Activated CD8-positive, alpha-beta memory T cell treated with anti-CD3 and anti-CD28 coated beads, Interleukin-2, amount 50 U/mL, for 24 hours (primary cell): ENCODE measurements around the gene UBE2J2.

Source experiments
- DNase-seq: peaks from one replicate; pipeline ENCODE4 v3.0.0-alpha.2; 2020; ENCODE audit errors: extremely low read depth

UBE2J2 gene

DNA sequence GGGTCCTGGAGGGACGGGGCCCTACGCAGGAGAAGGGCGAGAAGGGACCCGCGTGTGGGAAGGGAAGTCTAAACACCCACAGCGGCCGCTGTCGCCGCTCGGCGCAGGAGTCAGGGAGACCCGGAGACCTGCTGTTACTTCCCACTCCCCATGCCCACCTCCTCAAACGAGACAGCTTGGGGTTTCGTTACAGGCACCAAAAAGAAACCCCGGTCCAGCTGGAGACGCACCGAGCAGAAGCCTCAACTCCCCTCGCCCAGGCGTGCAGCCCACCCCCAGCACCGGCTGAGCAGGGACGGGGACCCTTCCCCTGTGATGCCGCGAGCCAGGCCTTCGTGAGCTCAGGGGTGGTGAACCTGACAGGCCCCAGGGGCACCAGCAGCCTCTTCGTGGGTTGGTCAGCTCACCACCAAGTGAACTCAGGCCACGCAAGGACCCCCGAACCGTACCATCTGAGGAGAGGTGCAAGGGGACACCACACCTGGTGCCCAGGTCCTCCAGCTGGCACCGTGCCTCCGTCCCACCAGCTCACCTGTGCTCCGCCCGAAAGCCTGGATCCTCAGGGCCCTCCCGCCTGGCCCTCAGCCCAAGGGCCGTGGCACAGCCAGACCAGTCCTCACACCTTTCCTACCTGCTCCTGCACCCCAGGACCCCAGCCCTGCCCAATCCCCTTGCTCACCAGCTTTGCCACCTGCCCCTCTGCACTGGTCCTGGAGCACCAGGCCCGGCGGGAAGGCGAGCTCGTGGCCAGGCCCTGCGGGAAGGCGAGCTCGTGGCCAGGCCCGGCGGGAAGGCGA lies 46.9 kb downstream of the UBE2J2 start:
- no peak for DNase-seq

- DNase-seq: no peak
These were observed 47.7 kb downstream of the UBE2J2 start for GRCh38 chr1:1225913-1226312.

- no peak for DNase-seq
These were observed 48.3 kb downstream of the UBE2J2 start for GRCh38 chr1:1225238-1225845.

DNA sequence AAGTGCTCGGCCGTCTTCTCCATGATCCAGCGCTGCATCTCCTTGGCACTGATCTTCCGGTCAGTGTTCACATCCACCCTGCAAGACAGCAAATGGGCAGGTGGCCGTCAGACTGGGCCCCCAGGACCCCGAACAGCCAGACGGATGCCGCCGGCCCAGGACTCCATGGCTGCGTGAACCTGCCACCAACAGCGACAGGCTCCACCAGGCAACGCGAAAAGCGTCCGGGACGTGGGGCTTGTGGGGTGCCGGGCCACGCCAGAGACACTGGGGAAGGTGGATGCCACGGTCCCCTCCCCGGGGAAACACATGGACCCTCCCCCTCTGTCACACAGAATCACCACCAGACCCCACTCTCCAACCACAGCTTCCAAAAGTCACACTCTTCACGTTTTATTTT lies 49.8 kb downstream of the UBE2J2 start:
- no peak for DNase-seq

DNA sequence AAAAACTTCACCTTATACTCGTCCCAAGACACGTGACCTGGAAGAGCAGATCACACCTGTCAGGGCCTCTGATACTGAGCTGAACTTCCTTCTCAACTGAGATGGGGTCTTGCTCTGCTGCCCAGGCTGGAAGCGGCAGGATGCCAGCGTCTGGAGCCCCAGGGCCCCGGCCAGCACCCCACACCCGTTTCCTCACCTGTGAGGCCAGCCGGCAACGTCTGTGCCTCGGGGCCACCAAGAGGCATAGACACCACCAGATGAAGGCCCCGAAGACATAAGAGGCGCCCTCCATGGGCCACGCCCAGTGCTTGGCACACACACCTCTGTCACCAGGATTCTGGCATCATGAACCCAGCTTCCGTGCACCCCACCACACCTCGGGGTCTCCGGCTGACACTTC lies 50.3 kb downstream of the UBE2J2 start:
- no peak for DNase-seq

DNA sequence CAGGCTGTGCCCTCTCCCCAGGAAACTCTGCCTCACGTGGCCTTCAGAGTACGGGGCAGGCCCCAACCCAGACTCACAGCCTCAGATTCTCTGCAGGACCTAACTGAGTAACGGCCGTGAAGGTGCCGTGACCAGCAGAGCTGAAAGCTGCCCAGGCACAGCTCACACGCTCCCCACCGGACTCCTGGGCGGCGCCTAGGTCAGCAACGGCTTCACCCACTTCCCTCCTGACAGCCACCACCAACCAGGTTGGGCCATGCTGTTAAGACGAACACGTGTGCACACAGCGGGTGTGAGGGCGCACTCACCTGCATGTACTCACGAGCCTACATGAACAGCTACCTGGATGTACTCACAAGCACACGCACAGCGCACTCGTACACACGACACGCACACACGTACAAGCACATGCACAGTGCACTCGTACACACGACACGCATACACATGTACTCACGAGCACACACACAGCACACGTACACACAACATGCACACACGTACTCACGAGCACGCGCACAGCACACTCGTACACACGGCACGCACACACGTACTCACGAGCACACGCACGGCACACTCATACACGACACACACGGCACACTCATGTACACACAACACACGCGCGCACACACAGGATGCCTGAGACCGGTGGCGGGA lies 51.0 kb downstream of the UBE2J2 start:
- no peak for DNase-seq

DNA sequence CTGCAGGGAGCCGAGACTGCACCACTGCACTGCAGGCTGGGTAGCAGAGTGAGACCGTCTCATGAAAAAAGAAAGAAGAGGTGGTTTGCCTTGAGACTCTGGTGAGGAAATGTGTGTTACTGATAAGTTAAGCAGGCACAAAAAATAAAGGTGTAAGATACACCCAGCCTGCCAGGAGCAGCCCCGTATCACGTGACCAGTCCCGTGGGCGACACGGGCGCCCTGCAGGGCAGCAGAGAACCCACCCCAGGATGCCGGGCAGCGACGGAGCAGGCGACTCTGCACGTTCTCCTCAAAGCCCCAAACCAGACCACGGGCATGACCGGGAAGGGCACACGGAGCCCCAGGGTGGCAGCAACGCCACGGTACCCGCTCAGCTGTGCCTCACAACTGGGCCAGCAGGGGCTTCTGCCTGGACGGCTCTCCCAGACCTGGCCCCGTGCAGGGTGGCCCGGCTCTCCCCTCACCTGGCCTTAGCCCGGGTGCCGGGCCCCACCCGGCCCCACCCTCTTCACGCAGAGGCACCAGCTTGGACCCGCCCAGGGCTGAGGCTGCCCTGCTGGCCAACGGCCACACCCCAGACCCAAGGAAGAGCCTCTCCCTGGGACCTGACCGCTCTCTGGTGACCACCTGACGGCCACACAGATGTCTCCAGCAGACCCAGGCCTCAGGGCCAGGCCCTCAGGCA lies 51.6 kb downstream of the UBE2J2 start:
- DNase-seq: no peak

DNA sequence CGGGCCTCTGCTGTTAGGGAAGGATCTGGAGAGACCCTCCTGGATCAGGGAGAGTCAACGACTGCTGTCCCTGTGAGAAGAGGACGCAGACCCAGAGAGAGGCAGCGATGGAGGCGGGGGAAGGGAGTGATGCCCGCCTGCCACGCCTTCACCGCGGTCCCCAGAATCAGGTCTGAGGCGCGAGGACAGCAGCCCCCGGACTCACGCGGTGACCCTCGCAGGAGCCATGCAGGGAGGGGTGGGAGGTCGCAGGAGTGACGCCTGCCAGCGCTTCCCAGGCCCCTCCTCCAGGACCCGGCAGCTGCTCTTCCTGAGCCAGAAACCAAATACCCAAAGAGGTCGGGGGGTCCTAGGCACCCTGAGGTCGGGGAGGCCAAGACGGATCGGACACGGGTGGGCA lies 53.5 kb downstream of the UBE2J2 start:
- no peak for DNase-seq

DNA sequence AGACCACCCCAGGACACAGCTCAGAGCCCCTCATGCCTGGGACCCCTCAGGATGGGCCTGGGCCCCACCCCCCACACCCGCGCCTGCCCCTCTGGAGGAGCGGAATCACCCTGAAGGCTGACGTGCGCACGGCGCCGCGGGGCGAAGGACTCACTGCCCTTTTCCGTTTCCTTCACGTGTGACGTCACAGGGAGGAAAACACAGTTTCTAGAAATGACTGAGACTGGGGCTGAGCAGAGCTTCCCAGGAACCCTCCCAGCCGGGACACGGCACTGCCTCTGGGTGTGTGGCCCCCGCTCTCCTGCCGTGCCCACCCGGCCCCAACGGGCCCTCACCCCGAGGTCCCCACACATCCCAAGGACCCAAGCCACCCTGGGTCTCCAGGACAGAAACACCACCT lies 54.3 kb downstream of the UBE2J2 start:
- DNase-seq: no peak

DNA sequence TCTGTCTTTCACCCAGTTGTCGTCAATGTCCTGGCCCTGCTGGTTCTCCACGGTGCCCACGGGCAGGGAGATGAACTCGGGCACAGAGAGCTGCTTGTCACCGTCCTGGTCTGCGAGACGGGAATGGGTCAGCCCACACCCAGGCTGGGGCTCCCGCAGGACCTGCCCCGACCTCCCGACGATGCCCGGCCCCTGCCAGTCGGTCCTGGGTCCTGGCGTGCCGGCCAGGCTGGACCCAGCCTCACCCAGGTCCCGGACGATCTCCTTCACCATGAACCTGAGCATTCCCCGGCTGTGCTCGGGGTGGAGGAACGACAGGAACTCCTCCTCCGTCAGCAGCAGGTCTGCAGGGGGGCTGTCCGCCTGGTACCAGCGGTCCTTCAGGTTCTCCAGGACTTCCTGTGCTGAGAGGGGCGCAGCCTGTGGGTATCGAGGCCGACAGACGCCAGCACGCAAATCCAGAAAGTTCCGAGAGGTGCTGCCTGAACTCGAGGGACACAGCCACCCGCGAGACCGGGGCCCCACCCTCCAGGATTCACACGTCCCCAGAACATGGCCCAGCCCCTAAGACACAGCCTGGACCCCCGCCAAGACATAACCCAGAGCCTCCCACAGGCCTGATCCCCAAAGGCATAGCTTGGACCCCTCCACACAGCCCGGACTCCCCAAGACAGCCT lies 55.0 kb downstream of the UBE2J2 start:
- no peak for DNase-seq

DNA sequence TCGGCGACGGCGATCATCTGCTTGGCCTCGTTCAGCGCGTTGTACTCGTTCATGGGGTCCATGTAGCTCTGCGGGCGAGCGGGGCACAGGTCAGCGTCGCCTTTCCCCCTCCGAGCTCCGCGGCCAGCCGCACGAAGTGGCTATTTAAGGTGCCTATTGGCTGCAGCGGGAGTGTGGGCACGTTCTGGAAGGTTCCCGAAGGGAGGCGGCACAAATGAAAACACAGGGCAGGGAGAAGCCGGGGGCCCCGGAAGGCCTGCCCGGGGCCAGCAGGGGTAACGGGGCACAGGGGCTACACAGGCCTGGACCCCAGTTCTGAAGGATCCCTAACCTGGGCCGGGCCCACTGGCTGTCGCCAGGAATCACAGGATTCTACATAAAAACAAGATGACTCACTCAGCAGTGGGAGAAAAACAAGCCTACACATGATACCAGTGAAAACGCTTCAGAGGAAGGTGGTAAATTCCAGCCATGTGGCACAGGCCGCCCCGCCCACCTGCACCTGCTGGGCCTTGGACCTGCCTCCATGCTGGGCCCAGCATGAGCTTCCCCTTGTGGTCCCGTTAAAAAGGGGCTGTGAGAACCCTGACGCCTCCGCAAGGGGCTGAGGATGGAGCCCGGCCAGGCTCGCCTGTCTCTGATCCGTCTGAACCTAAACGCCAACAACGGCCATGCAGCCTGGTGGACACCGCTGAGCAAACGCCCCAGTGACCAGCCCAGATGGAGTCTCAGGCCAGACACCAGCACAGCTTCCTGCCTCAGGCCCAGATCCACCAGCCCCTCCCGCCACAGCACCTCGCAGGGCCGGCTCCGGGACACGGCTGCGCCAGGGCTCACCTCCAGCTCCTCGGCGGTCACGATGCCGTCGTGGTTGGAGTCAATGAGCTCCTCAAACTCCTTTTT lies 55.8 kb downstream of the UBE2J2 start:
- no peak for DNase-seq

DNA sequence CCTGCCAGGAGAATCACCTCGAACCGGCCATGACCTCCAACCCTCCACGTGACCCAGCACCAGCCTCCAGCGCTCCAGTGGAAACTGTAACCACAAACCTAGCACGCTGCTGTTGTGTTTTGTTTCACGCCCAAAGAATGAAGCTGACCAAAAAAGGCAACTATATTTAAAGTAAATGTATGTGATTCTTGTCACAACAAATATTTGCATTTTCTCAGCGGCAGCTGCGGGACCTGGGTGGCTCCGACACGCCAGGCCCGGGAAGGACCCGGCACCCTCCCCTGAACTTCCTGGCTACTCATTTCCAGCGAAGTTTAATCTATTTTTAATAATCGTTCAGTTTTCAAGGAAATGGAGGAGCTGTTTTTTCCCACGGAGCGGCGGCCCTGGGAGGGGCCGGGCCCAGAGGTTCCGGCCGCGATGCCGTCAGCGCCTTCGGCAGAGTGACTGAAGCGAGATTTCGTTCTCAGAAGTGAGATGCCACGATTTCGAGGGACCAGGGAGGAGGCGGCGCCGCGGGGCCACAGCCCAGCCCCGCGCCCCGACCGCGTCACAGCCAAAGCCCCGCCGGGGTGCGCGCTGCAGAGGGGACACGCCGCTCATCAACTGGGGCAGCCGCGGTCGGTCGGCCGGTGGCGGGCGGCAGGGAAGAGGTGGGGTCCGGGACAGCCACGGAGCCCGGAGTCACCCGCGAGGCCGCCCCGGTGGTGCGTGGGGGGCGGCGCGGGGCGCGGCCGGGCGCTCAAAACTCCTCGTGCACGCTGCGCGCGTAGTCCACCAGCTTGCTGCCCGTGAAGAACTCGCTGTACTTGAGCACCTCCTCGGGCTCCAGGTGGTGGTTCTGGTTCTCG lies 56.7 kb downstream of the UBE2J2 start:
- no peak for DNase-seq

DNA sequence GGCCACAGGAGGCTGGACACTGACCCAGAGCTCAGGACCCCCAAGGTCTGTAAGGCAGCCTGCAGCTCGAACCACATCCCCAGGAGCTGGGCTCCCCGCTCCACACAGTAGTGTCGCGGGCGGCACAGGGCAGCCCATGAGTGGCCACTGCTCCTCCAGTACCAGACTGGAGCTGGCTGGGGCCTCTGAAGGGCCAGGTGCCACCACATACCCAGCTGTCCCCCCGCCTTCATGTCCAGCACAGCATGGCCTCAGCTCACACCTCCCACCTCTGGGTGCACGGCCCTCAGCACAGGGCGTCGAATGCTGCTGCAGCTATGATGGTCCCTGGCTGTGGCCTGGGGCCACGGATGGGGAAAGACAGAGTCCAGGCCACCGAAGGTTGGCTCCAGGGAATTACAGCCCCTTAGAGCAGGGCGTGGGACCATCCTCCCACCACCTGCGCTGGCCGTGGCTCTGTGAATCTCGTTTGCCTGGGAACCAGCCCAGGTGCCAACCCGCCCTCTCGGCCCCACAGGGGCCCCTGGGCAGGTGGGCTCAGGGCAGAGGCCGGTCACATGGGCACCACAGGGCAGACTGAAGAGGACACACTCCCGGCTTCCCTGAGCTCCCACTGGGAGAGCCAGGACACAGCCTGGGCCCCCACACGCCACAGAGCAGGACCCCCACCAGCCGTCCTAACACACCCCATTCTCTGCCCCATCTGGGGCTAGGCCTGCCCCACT lies 57.6 kb downstream of the UBE2J2 start:
- no peak for DNase-seq

GRCh38 chr1:1215080-1215676 lies 58.5 kb downstream of the UBE2J2 start:
- DNase-seq: no peak

DNA sequence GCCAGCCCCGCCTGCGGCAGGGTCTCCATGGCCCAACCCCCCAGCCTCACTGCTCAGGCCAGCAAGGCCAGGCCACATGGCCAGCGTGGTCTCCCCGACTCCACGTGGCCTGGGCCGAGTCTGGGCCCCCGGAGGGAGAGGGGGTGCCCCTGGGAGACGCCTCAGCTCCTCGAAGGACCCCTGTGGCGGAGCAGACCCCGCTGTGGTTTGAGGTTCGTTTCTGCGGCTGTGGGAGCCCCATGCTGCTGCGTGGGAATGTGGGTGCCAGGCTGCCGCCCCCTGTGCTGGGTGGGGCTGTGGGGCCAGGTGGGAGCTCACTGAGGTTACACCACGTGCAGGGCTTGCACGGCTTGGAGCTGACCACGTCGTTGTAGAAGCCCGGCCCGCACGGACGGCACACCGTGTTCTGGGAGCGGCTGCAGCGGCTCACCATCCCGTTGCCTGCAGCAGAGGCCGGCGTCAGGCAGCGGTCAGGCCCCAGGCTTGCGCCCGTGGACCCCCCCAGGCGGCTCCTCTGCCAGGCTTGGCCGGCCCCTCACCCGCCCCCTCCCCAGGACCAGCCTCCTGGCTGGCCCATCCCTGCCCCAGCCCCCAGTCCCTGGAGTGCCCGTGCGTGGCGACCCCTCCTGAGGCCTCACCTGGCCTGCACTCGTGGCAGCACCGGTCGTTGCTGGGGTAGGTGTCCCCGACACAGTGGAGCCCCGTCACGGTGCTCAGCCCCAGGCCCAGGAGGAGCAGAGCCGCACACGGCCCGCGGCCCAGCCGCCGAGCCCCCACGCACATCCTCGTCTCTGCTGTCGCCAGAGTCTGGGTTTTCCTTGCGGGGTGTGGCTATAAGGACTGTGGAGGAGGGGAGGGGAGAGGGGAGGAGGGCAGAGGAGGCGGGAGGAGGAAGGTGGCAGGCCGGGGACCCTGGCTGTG lies 60.0 kb downstream of the UBE2J2 start, which contains the start of gene TNFRSF4:
TSS of gene TNFRSF4 (minus strand) at position 809 of the 921 bp plus-strand sequence. CDS start at position 783, 26 bp downstream.
- no peak for DNase-seq

DNA sequence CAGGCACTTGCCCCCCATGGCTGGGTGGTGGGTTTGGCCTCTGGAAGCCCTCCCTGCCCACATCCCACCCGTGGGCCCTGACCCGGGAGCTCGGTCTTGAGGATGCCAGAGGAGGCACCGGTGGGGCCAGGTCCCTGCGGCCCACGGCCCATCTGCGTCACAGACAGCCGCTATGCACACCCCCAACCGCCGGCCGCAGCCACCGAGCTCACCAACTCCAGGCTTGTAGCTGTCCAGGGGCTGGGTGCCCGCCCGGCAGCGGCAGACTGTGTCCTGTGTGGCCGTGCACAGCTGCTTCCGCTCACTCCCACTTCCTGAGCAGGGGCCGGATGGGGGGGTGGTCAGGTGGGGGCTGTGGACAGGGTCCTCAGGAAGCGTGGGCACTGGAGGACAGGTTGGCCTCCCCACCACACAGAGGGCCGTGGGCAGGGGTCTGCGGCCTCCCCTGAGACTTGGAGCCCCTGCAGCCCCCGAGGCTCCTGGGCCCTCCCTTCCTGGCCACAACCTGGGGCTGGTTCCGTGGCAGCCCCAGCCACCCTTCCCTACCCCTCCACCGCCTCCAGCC lies 60.8 kb downstream of the UBE2J2 start:
- no peak for DNase-seq
